Astrocyte (in vitro differentiated cells and primary cell): ENCODE data around the gene CNGB1. TPM values are rescaled to one million over a fixed set of nuclear protein-coding genes. Genes with fewer than 3 reads are reported as not detected.

Experiments used
- DNase-seq: peaks from one replicate; pipeline ENCODE4 v3.0.0-alpha.2; 2010; ENCODE audit warnings: low read depth
- FAIRE-seq: peaks from 2 replicates; lab custom pipeline; 2011; peaks lifted over from hg19 to GRCh38; lab: Jason Lieb, UNC
- H2AFZ ChIP-seq: 2 replicates; pipeline ENCODE4 v1.6.0; 2012; ENCODE audit warnings: low read depth, low read length, inconsistent platforms
- H3K27ac ChIP-seq: 2 replicates; pipeline ENCODE4 v1.5.1; 2011; ENCODE audit warnings: low read depth, low read length, inconsistent platforms
- H3K27me3 ChIP-seq: 2 replicates; pipeline ENCODE4 v1.6.0; 2011; ENCODE audit warnings: low read length, inconsistent platforms; ENCODE audit not compliant: insufficient read depth
- H3K36me3 ChIP-seq: 2 replicates; pipeline ENCODE4 v1.5.1; 2011; ENCODE audit warnings: low read length, inconsistent platforms; ENCODE audit not compliant: insufficient read depth
- H3K4me1 ChIP-seq: 2 replicates; pipeline ENCODE4 v1.5.1; 2011; ENCODE audit warnings: low read length, inconsistent platforms; ENCODE audit not compliant: insufficient read depth
- H3K4me2 ChIP-seq: 2 replicates; pipeline ENCODE4 v1.6.0; 2012; ENCODE audit warnings: low read length, inconsistent platforms
- H3K4me3 ChIP-seq: 2 replicates; pipeline ENCODE4 v1.5.1; 2011; ENCODE audit warnings: low read depth, mild to moderate bottlenecking, low read length, inconsistent platforms; ENCODE audit not compliant: insufficient read depth
- H3K79me2 ChIP-seq: 2 replicates; pipeline ENCODE4 v1.6.0; 2012; ENCODE audit warnings: mild to moderate bottlenecking, low read length, inconsistent platforms; ENCODE audit not compliant: insufficient read depth
- H3K9ac ChIP-seq: 2 replicates; pipeline ENCODE4 v1.6.0; 2012; ENCODE audit warnings: mild to moderate bottlenecking, low read length, inconsistent platforms
- H3K9me3 ChIP-seq: 2 replicates; pipeline ENCODE4 v1.5.1; 2012; ENCODE audit warnings: low read depth, mild to moderate bottlenecking, low read length, inconsistent platforms; ENCODE audit not compliant: insufficient read depth
- H4K20me1 ChIP-seq: 2 replicates; pipeline ENCODE4 v1.6.0; 2012; ENCODE audit warnings: low read length, inconsistent platforms; ENCODE audit not compliant: insufficient read depth
- H3K27ac Mint-ChIP-seq: one replicate; pipeline ENCODE4 v1.8.0; 2021; ENCODE audit warnings: mild to moderate bottlenecking, mixed read lengths; ENCODE audit not compliant: unreplicated experiment
- H3K27me3 Mint-ChIP-seq: one replicate; pipeline ENCODE4 v1.8.0; 2021; ENCODE audit warnings: low read depth, mixed read lengths; ENCODE audit not compliant: unreplicated experiment
- H3K36me3 Mint-ChIP-seq: one replicate; pipeline ENCODE4 v1.8.0; 2021; ENCODE audit warnings: low read depth, mixed read lengths; ENCODE audit not compliant: unreplicated experiment
- H3K4me1 Mint-ChIP-seq: one replicate; pipeline ENCODE4 v1.8.0; 2021; ENCODE audit warnings: low read depth, mixed read lengths; ENCODE audit not compliant: unreplicated experiment
- H3K4me3 Mint-ChIP-seq: one replicate; pipeline ENCODE4 v1.8.0; 2021; ENCODE audit warnings: mild to moderate bottlenecking, moderate library complexity, mixed read lengths; ENCODE audit not compliant: unreplicated experiment
- H3K9me3 Mint-ChIP-seq: one replicate; pipeline ENCODE4 v1.8.0; 2021; ENCODE audit warnings: mild to moderate bottlenecking, mixed read lengths; ENCODE audit not compliant: unreplicated experiment
- CTCF ChIP-seq: IDR thresholded peaks from 2 replicates; pipeline ENCODE4 v1.5.1; 2011; ENCODE audit warnings: low read depth, mild to moderate bottlenecking, inconsistent platforms, low read length, moderate library complexity; ENCODE audit not compliant: insufficient read depth
- EZH2 ChIP-seq: IDR thresholded peaks from 2 replicates; pipeline ENCODE4 v1.6.1; 2012; ENCODE audit warnings: mild to moderate bottlenecking, low read length, inconsistent platforms; ENCODE audit not compliant: insufficient read depth
- total RNA-seq: library from RNA; stranded (reverse); gene quantifications from 2 replicates; pipeline ENCODE4 v1.2.1, GENCODE V29; 2021

The CNGB1 gene
- total RNA-seq, 1 donor from 2014 or later = not detected

GRCh38 chr16:57994361-57994760 lies 23.4 kb upstream of the CNGB1 start:
- Mint-ChIP-seq H3K4me3 (no peak overlapping the region), H3K36me3 (peaks cover 16% of the 10 kb centered on the region), H3K9me3 (no peaks in the 10 kb centered on the region), H3K27ac (no peak overlapping the region), H3K27me3 (peaks cover 5% of the 10 kb centered on the region), H3K4me1 (peaks cover 17% of the 10 kb centered on the region)
- no peaks in the 10 kb centered on the region for H3K27me3 ChIP-seq
- H3K79me2 ChIP-seq = peaks cover 13% of the 10 kb centered on the region
- peaks cover 2% of the 10 kb centered on the region for H3K36me3 ChIP-seq
- no peak overlapping the region for H3K4me2 ChIP-seq
- H4K20me1 ChIP-seq = peaks cover 25% of the 10 kb centered on the region
- peaks cover 11% of the 10 kb centered on the region for H3K4me1 ChIP-seq
- no peak overlapping the region for H2AFZ ChIP-seq
- DNase-seq (no peak), FAIRE-seq (no peak)
- H3K9me3 ChIP-seq = no peaks in the 10 kb centered on the region
- H3K9ac ChIP-seq = no peak overlapping the region
- H3K4me3 ChIP-seq = no peak overlapping the region
- no peak overlapping the region for H3K27ac ChIP-seq
- TF ChIP-seq CTCF = no peak
- TF ChIP-seq EZH2 = no peak

- Mint-ChIP-seq H3K4me3 (no peak overlapping the region), H3K9me3 (no peaks in the 10 kb centered on the region), H3K36me3 (peaks cover 16% of the 10 kb centered on the region), H3K27ac (no peak overlapping the region), H3K27me3 (peaks cover 5% of the 10 kb centered on the region), H3K4me1 (peaks cover 13% of the 10 kb centered on the region)
- no peaks in the 10 kb centered on the region for H3K9me3 ChIP-seq
- TF ChIP-seq EZH2 (no peak), CTCF (no peak)
- no peak overlapping the region for H3K9ac ChIP-seq
- H3K4me2 ChIP-seq = no peak overlapping the region
- H3K27me3 ChIP-seq = no peaks in the 10 kb centered on the region
- H2AFZ ChIP-seq = no peak overlapping the region
- peaks cover 7% of the 10 kb centered on the region for H3K4me1 ChIP-seq
- H3K4me3 ChIP-seq = no peak overlapping the region
- no peak for DNase-seq
- H3K27ac ChIP-seq = no peak overlapping the region
- H3K36me3 ChIP-seq = peaks cover 2% of the 10 kb centered on the region
- H4K20me1 ChIP-seq = peaks cover 21% of the 10 kb centered on the region
- peaks cover 10% of the 10 kb centered on the region for H3K79me2 ChIP-seq
- no peak for FAIRE-seq
Observed at GRCh38 chr16:57993897-57994296, 23.0 kb upstream of the CNGB1 start.

GRCh38 chr16:57993438-57993837 lies 22.5 kb upstream of the CNGB1 start:
- H3K4me1 ChIP-seq = peaks cover 2% of the 10 kb centered on the region
- peaks cover 8% of the 10 kb centered on the region for H3K79me2 ChIP-seq
- no peaks in the 10 kb centered on the region for H3K9me3 ChIP-seq
- Mint-ChIP-seq H3K4me3 (no peak overlapping the region), H3K9me3 (no peaks in the 10 kb centered on the region), H3K36me3 (peaks cover 16% of the 10 kb centered on the region), H3K27me3 (peaks cover 7% of the 10 kb centered on the region), H3K4me1 (peaks cover 8% of the 10 kb centered on the region), H3K27ac (no peak overlapping the region)
- no peaks in the 10 kb centered on the region for H3K27me3 ChIP-seq
- no peak overlapping the region for H3K9ac ChIP-seq
- H3K4me3 ChIP-seq = no peak overlapping the region
- no peak for TF ChIP-seq CTCF
- TF ChIP-seq EZH2 = no peak
- DNase-seq (no peak), FAIRE-seq (no peak)
- H2AFZ ChIP-seq = no peak overlapping the region
- H4K20me1 ChIP-seq = peaks cover 16% of the 10 kb centered on the region
- no peak overlapping the region for H3K4me2 ChIP-seq
- H3K36me3 ChIP-seq = peaks cover 2% of the 10 kb centered on the region
- H3K27ac ChIP-seq = no peak overlapping the region
